ENCODE data around the gene MPST.

MPST gene

DNA sequence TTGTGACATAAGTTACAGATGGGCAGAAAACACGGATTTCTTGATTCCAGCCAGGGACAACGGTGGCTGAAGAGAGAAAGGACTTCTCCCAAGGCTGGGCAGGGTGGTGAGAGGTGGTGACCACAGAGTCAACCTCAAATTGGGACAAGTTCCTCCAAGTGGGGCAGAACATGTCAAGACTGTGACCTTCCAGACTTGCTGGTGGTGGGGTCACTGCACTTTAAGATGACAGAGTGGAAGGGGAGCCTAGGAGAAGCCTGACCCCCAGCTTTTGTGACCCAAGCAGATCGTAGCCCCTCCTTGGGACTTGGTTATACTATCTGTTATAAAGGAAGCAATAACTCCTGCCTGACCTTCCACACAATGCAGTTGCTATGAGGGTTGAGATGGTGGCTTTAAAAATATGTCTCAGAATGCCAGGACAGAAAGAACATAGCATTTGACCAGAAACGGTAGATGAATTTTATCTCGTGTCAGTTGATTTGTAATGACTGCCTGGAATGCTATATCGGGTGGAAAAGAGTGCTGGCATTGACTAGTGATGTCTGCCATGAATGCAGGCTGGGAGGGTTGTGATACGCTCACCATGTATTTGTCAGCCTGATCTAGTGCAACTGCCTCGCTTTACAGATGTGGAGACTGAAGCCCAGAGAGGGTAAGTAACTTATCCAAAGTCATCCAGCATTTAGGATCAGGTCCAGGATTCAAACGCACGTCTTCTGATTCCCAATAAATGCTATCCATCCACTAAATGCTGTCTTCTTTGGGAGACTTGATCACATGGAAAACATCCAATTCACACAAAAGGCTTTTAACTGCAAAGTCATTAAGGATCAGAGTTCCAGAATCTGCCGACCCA is 18.6 kb upstream of the MPST start:
- DNase-seq (ENCODE audit: insufficient read length, low spot score) (no peak), FAIRE-seq (no peak)
- TF ChIP-seq POLR2A (IDR thresholded peaks at IDR 0.05; ENCODE audit: low read depth, low read length), result no peak
- no peak for TF ChIP-seq POU2F2 (IDR thresholded peaks at IDR 0.05; ENCODE audit: low read depth, low read length)
- TF ChIP-seq POLR2AphosphoS5 (IDR thresholded peaks at IDR 0.05; ENCODE audit: low read depth, low read length), result no peak
- TF ChIP-seq PAX5 (IDR thresholded peaks at IDR 0.05; ENCODE audit: insufficient read depth, low read length, severe bottlenecking), result no peak
- no peak for TF ChIP-seq TAF1 (IDR thresholded peaks at IDR 0.05; ENCODE audit: low read depth, low read length)
- no peak for TF ChIP-seq SPI1 (IDR thresholded peaks at IDR 0.05; ENCODE audit: low read depth, low read length)

GRCh38 chr22:37001826-37002225 is 17.7 kb upstream of the MPST start:
- no peak for TF ChIP-seq POLR2A (IDR thresholded peaks at IDR 0.05; ENCODE audit: low read depth, low read length)
- TF ChIP-seq POU2F2 (IDR thresholded peaks at IDR 0.05; ENCODE audit: low read depth, low read length), result no peak
- no peak for TF ChIP-seq SPI1 (IDR thresholded peaks at IDR 0.05; ENCODE audit: low read depth, low read length)
- no peak for TF ChIP-seq POLR2AphosphoS5 (IDR thresholded peaks at IDR 0.05; ENCODE audit: low read depth, low read length)
- no peak for TF ChIP-seq PAX5 (IDR thresholded peaks at IDR 0.05; ENCODE audit: insufficient read depth, low read length, severe bottlenecking)
- TF ChIP-seq TAF1 (IDR thresholded peaks at IDR 0.05; ENCODE audit: low read depth, low read length), result no peak
- DNase-seq (ENCODE audit: insufficient read length, low spot score), result no peak
- FAIRE-seq, result no peak

GRCh38 chr22:37002633-37003032 is 16.9 kb upstream of the MPST start:
- FAIRE-seq (no peak), DNase-seq (ENCODE audit: insufficient read length, low spot score) (no peak)
- no peak for TF ChIP-seq POLR2AphosphoS5 (IDR thresholded peaks at IDR 0.05; ENCODE audit: low read depth, low read length)
- TF ChIP-seq SPI1 (IDR thresholded peaks at IDR 0.05; ENCODE audit: low read depth, low read length), result no peak
- no peak for TF ChIP-seq PAX5 (IDR thresholded peaks at IDR 0.05; ENCODE audit: insufficient read depth, low read length, severe bottlenecking)
- no peak for TF ChIP-seq TAF1 (IDR thresholded peaks at IDR 0.05; ENCODE audit: low read depth, low read length)
- no peak for TF ChIP-seq POU2F2 (IDR thresholded peaks at IDR 0.05; ENCODE audit: low read depth, low read length)
- TF ChIP-seq POLR2A (IDR thresholded peaks at IDR 0.05; ENCODE audit: low read depth, low read length), result no peak

GRCh38 chr22:37007651-37008050 is 11.9 kb upstream of the MPST start:
- TF ChIP-seq PAX5 (IDR thresholded peaks at IDR 0.05; ENCODE audit: insufficient read depth, low read length, severe bottlenecking) (no peak), POLR2AphosphoS5 (IDR thresholded peaks at IDR 0.05; ENCODE audit: low read depth, low read length) (no peak), POLR2A (IDR thresholded peaks at IDR 0.05; ENCODE audit: low read depth, low read length) (no peak), POU2F2 (IDR thresholded peaks at IDR 0.05; ENCODE audit: low read depth, low read length) (no peak), SPI1 (IDR thresholded peaks at IDR 0.05; ENCODE audit: low read depth, low read length) (no peak), TAF1 (IDR thresholded peaks at IDR 0.05; ENCODE audit: low read depth, low read length) (no peak)
- FAIRE-seq, result no peak
- DNase-seq (ENCODE audit: insufficient read length, low spot score), result no peak

DNA sequence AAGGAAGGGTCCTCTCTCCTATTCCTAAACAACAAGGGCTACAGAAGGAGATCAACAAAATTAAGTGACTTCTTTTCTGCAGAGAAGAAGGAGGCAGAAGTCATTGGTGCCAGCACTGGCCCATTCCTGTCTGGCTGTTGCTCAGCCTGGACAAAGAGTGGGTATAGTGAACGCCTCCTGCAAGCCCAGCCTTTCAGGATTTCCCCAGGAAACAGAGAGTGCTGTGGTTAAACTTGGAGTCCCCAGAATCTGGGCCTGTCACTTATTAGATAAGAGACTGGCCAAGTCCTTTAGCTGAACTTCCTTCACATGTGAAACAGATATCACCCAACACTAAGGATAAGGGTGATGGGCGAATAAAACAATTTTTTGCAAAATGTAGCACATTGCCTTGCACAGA is 11.2 kb upstream of the MPST start:
- FAIRE-seq (no peak), DNase-seq (ENCODE audit: insufficient read length, low spot score) (no peak)
- TF ChIP-seq SPI1 (IDR thresholded peaks at IDR 0.05; ENCODE audit: low read depth, low read length) (no peak), POU2F2 (IDR thresholded peaks at IDR 0.05; ENCODE audit: low read depth, low read length) (no peak), POLR2A (IDR thresholded peaks at IDR 0.05; ENCODE audit: low read depth, low read length) (no peak), POLR2AphosphoS5 (IDR thresholded peaks at IDR 0.05; ENCODE audit: low read depth, low read length) (no peak), PAX5 (IDR thresholded peaks at IDR 0.05; ENCODE audit: insufficient read depth, low read length, severe bottlenecking) (no peak), TAF1 (IDR thresholded peaks at IDR 0.05; ENCODE audit: low read depth, low read length) (no peak)

DNA sequence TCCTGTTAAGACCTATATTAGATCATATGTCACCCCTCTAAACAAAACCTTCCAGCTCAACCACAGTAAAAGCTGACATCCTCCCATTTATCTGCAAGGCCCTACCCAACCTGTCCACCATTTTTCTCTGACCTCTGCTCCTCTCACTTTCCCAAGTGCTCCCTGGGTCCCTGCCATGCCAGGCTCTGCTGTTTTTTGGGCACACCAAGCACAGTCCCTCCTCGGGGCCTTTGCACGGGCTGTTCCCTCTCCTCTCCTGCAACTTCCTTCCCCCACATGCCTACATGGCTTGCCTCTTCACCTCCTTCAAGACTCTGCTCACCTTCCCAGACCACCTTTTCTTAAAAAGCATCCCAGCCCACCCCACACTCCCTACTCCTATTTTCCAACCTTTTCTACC is 10.1 kb upstream of the MPST start:
- TF ChIP-seq POLR2A (IDR thresholded peaks at IDR 0.05; ENCODE audit: low read depth, low read length) (no peak), POU2F2 (IDR thresholded peaks at IDR 0.05; ENCODE audit: low read depth, low read length) (no peak), SPI1 (IDR thresholded peaks at IDR 0.05; ENCODE audit: low read depth, low read length) (no peak), POLR2AphosphoS5 (IDR thresholded peaks at IDR 0.05; ENCODE audit: low read depth, low read length) (no peak), TAF1 (IDR thresholded peaks at IDR 0.05; ENCODE audit: low read depth, low read length) (no peak), PAX5 (IDR thresholded peaks at IDR 0.05; ENCODE audit: insufficient read depth, low read length, severe bottlenecking) (no peak)
- no peak for FAIRE-seq
- DNase-seq (ENCODE audit: insufficient read length, low spot score), result no peak

DNA sequence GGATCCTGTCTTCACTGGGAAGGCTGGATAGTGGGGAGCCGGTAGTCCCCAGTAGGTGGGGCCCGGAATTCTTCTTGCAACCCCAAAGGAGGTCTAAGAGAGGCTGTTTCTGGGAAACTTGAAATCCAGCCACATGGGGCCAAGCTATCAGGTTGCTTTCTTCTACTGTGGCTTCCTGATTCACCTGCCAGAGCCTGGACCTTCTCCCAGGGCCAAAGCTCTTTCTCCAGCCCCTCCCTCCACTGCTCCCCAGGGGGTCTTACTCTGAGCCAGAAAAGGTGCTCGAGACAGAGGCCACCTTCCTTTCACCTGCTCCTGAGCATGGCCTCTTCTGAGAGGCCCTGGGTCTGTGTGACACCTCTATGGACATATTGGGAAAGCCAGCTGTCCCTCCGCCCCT is 9.4 kb upstream of the MPST start:
- FAIRE-seq (no peak), DNase-seq (ENCODE audit: insufficient read length, low spot score) (no peak)
- TF ChIP-seq POLR2AphosphoS5 (IDR thresholded peaks at IDR 0.05; ENCODE audit: low read depth, low read length), result no peak
- no peak for TF ChIP-seq PAX5 (IDR thresholded peaks at IDR 0.05; ENCODE audit: insufficient read depth, low read length, severe bottlenecking)
- no peak for TF ChIP-seq POU2F2 (IDR thresholded peaks at IDR 0.05; ENCODE audit: low read depth, low read length)
- TF ChIP-seq TAF1 (IDR thresholded peaks at IDR 0.05; ENCODE audit: low read depth, low read length), result no peak
- TF ChIP-seq POLR2A (IDR thresholded peaks at IDR 0.05; ENCODE audit: low read depth, low read length), result no peak
- no peak for TF ChIP-seq SPI1 (IDR thresholded peaks at IDR 0.05; ENCODE audit: low read depth, low read length)

- no peak for TF ChIP-seq TAF1 (IDR thresholded peaks at IDR 0.05; ENCODE audit: low read depth, low read length)
- TF ChIP-seq PAX5 (IDR thresholded peaks at IDR 0.05; ENCODE audit: insufficient read depth, low read length, severe bottlenecking), result no peak
- TF ChIP-seq POU2F2 (IDR thresholded peaks at IDR 0.05; ENCODE audit: low read depth, low read length), result no peak
- no peak for TF ChIP-seq SPI1 (IDR thresholded peaks at IDR 0.05; ENCODE audit: low read depth, low read length)
- no peak for TF ChIP-seq POLR2AphosphoS5 (IDR thresholded peaks at IDR 0.05; ENCODE audit: low read depth, low read length)
- no peak for TF ChIP-seq POLR2A (IDR thresholded peaks at IDR 0.05; ENCODE audit: low read depth, low read length)
- no peak for DNase-seq (ENCODE audit: insufficient read length, low spot score)
- no peak for FAIRE-seq
Observed at GRCh38 chr22:37010976-37011375, 8.6 kb upstream of the MPST start.

DNA sequence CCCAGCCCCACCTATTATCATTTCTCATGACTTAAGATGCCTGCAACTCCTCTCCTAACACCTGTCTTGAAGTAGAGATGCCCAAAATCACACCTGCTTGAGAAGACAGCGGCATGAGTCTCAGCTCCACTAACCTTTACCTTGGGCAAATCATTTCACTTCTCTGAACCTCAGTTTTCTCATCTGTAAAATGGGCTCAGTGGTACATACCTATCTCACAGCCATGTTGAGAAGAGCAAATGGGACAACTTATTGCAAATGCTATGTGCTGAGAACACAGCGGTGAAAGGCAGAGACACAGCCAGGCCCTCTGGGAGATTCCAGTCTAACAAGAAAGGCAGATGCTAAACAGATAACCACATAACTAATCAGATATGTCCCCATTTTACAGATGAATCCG is 8.1 kb upstream of the MPST start:
- DNase-seq (ENCODE audit: insufficient read length, low spot score) (no peak), FAIRE-seq (no peak)
- TF ChIP-seq POLR2AphosphoS5 (IDR thresholded peaks at IDR 0.05; ENCODE audit: low read depth, low read length) (no peak), SPI1 (IDR thresholded peaks at IDR 0.05; ENCODE audit: low read depth, low read length) (no peak), TAF1 (IDR thresholded peaks at IDR 0.05; ENCODE audit: low read depth, low read length) (no peak), POLR2A (IDR thresholded peaks at IDR 0.05; ENCODE audit: low read depth, low read length) (no peak), POU2F2 (IDR thresholded peaks at IDR 0.05; ENCODE audit: low read depth, low read length) (no peak)

All from GM12891 (cell line).